Stimulated activated CD8-positive, alpha-beta memory T cell treated with anti-CD3 and anti-CD28 coated beads, Interleukin-12 subunit alpha, Interleukin-12 subunit beta, amount 100 ng/mL, for 24 hours (primary cell): ENCODE results near the gene CCNQ.

Source experiments
- DNase-seq: peaks from one replicate; pipeline ENCODE4 v3.0.0-alpha.2; 2020; ENCODE audit errors: extremely low read depth

Gene CCNQ

DNA sequence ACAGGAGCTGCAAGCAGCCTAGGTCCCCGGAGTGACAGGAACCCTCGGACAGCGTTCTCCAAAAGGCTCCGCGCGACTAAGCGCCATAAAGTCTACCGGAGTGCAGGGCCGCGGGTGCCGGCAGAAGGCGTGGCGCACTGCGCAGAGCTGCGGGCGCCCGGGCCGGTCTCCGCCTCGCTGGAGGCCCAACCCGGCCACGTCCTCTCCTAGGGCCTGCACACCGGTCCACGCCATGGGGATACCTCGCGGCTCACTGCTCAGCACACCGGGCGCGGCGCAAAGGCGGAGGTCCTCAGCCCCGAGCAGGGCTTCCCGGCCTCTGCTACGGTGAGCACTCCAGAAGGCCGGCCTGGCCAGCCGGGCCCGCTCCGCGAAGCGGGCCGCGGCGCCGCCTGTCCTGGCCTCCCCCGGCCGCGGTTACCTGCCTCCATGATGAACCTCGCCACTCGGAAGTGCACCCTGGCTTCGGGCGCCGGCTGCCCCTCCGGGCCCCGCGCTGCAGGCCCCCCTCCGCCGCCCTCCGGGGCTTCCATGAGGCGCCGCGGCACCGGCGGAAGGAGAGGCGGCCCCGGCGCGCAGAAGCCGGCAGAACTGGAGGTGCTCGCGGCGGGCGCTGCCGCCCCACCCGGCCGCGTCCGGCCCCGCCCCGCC lies at the start of gene CCNQ:
TSS of gene CCNQ (minus strand) at position 599 of the 651 bp plus-strand sequence. CDS start at position 533, 66 bp downstream.
- DNase-seq, result no peak

GRCh38 chrX:153647461-153648357 lies 48.8 kb upstream of the CCNQ start:
- DNase-seq, result no peak

GRCh38 chrX:153646620-153647373 lies 47.9 kb upstream of the CCNQ start, which contains the start of gene DUSP9:
TSS of gene DUSP9 (plus strand) at chrX:153647203. CDS start at chrX:153647954, 751 bp downstream.
- DNase-seq, result no peak

DNA sequence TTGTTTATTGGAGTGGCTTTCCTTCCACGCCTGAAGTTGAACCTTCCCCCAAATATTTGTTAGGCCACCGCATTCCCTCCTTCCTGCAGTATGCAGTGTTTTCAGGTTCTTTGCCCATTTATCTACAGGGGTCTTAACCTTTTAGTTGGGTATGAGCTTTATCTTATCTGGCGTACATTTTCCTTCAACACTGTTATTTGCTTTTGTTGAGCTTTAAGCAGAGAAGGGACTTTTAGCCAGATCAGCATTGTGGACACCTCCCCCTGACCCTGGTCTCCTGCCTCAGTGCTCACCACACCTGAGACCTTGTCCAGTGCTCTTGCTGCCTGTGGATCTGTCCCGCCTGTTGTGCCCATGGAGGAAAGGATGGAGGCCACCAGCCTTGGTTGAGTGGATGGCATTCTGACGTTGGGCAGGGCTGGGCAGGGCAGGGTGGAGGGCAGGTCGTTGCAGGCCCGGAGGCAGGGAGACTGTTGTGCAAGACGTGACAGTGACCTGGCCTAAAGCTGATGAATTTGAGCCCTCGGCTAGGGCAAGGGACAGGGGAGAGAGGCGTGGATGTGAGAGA lies 47.1 kb upstream of the CCNQ start:
- no peak for DNase-seq

GRCh38 chrX:153645151-153645550 lies 46.2 kb upstream of the CCNQ start:
- DNase-seq, result no peak

DNA sequence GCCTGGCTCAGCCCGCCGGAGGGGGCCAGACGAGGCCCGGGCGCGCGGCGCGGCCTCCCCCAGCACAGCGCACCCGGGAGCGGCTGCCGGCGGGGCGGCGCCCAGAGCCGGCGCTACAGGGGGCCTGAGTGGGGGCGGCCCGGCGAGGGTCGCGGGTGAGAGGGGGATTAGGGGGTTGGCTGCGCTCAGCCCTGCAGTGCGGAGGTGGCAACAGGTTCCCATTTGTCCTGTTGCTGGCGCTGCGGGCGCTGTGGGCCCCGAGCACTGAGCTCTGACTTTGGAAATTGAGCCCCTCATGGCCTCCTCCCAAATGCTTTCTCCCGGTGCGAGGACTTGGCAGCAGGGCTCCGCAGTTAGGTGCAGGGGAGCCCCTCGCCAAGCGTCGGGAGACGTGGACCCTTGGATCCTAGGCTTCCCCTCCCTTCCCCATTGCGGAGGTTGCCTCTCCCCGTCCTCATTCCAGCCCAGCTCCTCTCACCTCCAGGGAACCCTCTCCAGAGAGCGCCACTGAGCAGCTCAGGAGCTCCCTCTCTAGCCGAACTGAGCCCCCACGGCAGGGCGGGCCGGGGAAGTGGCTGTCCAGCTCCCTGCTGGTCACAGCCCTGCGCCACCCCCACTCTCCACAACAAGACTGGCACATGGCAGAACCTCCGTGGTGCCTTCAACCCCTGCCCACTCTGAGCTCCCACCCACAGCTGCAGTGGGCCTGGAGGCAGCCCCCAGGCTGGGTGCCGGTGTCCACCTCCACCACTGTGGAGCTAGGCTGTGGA lies 45.6 kb upstream of the CCNQ start:
- DNase-seq, result no peak

GRCh38 chrX:153643431-153644351 lies 44.8 kb upstream of the CCNQ start:
- no peak for DNase-seq

GRCh38 chrX:153642655-153643430 lies 43.9 kb upstream of the CCNQ start:
- no peak for DNase-seq

GRCh38 chrX:153642051-153642654 lies 43.2 kb upstream of the CCNQ start:
- no peak for DNase-seq

DNA sequence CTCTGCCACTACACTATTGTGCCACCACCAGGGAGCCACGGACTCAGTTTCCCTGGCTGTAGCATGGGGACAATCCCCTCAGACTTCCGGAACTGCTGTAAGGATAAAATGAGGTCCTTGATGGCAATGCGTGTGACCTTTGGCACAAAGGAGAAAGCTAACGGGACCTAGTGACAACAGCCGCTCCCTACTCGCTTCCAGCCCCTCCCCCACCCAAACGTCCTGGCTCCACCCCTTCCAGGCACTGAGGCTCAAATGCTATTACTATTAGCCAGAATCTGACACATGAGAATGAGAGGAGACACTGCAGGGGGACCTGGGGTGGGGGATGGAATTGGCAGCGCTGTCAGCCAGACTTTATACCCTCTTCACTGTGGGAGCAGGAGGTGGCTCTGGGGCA lies 42.7 kb upstream of the CCNQ start:
- no peak for DNase-seq

GRCh38 chrX:153640736-153641575 lies 42.0 kb upstream of the CCNQ start:
- DNase-seq, result no peak

GRCh38 chrX:153640045-153640686 lies 41.2 kb upstream of the CCNQ start:
- DNase-seq, result no peak

DNA sequence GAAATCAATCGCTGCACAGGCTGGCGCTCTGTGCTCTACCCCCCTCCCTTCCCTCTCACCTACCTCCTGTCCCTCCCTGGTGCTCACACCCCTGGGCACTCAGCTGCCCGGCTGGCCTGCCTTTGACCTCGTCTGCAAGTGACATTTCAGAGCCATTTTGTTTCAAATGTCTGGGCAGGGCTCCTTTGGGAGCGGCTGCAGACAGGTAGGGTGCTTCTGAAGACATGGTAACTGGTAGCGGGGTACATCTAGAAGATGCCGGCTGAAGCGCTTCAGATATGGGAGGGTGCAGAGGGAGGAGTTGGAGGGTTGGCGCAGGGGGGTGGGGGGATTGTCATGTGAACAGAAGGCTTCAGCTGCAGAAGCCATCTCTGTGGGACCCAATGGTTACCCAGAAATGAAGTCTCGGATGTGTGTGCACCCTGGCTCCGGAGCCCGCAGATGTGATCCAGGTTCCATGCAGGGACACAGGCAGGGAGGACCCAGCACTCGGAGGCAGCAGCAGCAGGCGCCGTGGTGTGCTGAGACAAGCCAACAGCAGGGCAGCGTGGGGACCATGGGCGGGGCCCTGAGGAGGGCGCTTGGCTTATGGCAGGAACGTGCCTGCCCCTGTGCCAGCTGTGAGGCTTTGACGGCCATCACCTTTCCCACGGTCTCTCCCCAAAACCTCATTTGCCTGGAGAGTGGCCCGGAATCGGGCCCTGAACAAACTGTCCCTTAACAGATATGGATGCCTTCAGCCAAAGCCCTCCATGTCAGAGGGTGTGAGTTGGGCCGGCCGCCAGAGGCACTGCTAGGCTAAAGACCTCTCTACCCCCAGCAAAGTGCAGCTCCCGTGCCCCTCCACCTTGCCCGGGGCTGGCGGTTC lies 40.5 kb upstream of the CCNQ start:
- no peak for DNase-seq

- DNase-seq, result no peak
Observed at GRCh38 chrX:153638436-153639176, 39.7 kb upstream of the CCNQ start.

DNA sequence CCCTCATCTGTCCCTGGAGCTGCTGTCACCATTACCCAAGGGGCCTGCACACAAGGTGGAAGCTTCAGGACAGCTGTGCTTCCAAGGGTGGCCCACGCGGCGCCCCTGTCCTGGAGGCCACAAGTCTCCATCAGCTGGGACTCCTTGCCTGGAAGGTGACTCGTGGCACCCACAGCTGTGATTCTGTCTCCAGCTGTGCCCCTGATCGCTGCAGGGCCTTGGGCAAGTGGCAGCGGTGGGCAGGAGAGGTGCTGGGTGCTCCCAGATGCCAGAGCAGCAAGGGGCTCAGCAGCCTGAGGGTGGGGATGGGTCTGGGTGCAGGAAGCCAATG lies 39.1 kb upstream of the CCNQ start:
- no peak for DNase-seq
